ENCODE measurements around the gene HBG1.
"Not testable (repeated sequence)": the region's sequence is repeated elsewhere in the genome, so short reads cannot be mapped to it uniquely, and the experiment has no call there.

HBG1 gene

DNA sequence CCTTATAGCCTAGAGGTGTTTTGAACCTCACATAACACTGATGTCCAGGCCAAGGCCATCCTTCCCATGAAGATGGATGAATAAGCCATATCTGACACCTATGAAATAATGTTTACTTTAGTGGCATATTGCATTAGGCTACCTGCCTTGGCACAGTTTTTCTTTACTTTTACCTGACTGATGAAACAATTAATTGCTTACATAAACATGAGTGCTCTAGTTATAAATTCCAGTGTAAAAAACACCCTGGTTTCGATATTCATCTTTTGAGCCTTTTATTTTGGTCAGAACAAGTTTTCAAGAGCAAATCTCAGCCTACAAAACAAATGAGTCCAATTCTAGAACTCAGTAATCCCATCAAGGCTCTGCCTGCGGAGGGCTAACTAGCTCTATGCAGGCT is 27.0 kb upstream of the HBG1 start:
- DNase-seq = no peak

DNA sequence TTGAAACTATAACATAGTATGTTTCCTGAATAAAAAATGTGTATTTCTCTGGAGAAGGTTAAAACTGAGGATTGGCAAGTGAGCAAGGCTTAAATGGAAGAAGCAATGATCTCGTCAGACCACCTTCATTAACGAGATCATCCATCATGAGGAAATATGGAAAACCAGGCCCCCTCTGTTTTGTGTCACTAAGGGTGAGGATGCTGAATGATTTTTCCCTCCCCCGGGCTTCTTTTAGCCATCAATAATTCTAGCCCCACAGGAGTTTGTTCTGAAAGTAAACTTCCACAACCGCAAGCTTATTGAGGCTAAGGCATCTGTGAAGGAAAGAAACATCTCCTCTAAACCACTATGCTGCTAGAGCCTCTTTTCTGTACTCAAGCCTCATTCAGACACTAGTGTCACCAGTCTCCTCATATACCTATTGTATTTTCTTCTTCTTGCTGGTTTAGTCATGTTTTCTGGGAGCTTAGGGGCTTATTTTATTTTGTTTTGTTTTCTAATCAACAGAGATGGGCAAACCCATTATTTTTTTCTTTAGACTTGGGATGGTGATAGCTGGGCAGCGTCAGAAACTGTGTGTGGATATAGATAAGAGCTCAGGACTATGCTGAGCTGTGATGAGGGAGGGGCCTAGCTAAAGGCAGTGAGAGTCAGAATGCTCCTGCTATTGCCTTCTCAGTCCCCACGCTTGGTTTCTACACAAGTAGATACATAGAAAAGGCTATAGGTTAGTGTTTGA is 25.9 kb upstream of the HBG1 start:
- no peak for DNase-seq

DNA sequence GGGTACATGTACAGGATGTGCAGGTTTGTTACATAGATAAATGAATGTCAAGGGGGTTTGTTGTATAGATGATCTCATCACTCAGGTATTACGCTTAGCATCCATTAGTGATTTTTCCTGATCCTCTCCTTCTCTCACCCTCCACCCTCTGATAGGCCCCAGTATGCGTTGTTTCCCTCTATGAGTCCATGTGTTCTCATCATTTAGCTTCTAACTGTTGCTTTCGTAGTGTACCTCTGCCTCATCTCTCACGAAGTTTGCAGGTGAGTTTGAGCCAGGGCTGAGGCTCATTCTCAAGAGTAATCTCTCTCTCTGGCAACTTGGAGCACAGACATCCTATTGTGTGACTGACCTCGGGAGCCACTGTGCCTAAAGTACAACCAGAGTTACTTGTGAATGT is 24.7 kb upstream of the HBG1 start:
- DNase-seq = no peak

DNA sequence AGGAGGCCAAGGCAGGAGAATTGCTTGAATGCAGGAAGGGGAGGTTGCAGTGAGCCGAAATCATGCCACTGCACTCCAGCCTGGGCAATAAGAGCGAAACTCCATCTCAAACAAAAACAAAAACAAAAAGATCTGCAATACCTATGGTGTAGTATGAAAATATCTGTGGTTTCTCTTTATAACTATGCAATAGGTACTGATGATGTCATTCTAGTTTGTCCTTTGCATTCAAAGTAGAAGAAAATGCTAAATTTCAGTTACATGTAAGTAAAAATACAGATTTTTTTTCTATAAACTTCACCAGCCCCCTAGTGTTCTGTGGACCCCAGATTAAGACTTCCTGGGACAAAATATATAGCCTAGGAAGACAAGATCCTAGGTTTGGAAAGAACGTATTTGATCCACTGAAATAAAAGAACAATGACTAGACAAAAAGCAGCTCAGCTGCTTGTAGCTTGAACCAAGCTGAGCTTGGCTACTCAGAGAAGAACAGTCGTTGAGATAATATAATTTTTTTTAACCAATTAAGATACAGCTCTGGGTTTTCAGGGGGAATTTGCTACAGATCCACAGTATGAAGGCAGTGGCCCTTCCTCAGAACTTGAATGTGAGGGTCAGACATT is 22.8 kb upstream of the HBG1 start:
- DNase-seq = no peak

DNA sequence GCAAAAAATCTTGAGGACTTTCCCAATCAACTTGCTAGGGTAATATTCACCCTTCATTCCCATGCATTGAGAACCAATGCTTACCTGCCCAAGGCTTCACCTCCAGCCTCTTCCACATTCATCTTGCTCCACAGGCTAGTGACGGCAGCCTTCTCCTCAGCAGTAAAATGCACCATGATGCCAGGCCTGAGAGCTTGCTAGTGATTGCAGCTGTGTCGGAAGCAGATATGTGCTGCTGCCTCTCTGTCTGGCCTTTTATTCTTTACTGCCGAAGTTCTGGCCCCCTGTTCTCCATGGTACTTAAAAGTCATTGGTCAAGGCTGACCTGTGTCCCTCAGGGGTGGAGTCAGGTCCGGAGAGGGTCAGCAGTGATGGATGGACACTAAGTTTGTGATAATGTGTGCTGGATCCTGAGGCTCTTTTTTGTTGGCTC is 20.1 kb upstream of the HBG1 start, which contains the start of gene HBE1:
HBE1 (minus strand) TSS at position 231 of the 433 bp plus-strand sequence; CDS start at position 176, 55 bp downstream.
- DNase-seq = no peak

DNA sequence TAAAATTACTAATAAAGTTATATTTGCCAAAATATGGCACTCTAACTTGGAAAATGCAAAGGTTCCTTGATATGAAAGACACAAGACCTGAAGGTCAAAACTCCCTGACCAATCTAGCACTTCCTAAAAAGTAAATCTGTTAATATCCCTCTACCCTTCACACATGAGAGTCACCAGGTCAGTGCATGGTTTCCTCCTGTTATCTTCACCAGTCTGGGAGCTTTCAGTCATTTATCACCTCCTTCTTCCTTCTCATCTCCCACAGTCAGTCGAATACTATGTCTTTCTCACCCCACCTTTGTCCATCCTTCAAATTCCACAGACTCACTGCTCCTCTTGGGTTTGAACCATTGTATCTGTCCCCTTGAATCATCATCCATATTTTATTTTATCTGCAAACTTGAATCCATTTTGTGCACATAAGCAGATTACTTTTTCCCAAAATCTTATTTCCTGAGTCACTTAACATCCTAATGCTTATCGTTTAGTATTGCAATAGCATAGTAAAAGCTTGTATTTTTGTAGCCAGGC is 17.4 kb upstream of the HBG1 start:
- DNase-seq = no peak

DNA sequence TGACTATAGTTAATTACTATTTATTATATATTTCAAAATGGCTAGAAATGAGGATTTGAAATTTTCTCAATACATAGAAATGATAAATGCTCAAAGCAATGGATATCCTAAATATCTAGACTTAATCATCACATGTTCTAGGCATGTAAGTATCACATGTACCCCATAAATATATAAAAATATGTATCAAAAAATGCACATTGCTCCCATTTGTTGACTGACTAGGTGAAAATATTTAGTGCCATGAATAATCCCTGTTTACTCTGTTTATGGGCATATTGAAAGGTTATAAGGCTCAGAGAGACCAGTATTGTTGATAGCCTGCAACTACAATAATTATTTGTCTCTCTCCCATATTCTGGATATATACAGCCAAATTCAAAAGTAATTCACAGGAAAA is 17.0 kb upstream of the HBG1 start:
- no peak for DNase-seq

DNA sequence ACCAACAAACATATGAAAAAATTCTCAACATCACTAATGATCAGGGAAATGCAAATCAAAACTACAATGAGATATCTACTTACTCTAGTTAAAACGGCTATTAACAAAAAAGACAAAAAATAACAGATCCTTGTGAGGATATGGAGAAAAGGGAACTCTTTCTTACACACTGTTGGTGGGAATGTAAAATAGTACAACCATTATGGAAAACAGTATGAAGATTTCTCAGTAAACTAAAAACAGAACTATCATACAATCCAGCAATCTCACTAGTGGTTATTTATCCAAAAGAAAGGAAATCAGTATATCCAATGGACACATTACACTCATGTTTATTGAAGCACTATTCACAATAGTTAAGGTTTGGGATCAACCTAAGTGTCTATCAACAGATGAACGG is 16.2 kb upstream of the HBG1 start:
- DNase-seq = no peak

DNA sequence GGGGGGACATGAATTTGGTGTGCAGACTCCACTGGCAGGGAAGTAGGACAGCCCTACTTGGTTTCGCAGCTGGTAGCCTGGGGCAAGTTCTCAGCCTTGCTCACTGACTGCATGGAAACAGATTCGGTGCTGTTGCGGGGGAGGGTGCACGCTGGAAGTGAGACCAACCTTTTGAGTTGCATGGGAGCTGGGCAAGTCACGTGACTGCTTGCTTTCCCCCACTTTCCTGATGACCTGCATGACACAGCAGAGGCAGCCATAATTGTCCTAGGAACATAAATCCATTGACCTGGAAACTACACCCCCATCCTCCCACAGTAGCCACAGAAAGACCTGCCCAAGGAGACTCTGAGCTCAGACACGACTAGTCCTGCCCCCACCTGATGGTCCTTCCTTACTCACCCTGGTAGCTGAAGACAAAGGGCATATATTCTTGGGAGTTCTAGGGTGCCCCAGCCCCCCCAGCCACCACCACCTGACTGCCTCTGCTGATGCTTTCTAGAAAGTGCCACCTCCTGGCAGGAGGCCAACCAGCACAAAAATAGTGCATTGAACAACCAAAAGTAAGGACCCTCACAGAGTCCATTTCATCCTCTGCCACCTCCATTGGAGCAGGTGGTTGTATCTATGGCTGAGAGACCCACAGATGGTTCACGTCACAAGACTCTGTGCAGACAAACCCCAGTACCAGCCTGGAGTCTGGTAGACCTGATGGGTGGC is 9.0 kb upstream of the HBG1 start:
- no peak for DNase-seq

DNA sequence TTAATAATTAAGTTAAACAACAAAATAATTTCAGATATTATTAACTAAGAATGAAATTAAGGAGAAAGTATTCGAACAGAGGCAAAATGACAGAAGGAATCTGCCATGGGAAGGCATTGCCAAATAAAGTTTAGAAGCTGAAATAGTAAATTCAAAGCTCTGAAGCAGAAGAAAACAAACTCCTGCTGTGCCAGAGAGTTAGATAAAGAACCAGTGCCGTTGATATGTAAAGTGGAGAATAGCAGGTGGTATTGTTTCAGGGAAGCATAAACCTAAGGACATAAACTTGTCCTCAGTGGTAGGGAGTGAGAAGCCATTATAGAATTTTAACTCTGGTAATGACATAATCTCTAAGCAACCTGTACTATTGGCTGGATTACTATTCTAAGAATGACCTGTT is 7.6 kb upstream of the HBG1 start:
- DNase-seq = no peak

DNA sequence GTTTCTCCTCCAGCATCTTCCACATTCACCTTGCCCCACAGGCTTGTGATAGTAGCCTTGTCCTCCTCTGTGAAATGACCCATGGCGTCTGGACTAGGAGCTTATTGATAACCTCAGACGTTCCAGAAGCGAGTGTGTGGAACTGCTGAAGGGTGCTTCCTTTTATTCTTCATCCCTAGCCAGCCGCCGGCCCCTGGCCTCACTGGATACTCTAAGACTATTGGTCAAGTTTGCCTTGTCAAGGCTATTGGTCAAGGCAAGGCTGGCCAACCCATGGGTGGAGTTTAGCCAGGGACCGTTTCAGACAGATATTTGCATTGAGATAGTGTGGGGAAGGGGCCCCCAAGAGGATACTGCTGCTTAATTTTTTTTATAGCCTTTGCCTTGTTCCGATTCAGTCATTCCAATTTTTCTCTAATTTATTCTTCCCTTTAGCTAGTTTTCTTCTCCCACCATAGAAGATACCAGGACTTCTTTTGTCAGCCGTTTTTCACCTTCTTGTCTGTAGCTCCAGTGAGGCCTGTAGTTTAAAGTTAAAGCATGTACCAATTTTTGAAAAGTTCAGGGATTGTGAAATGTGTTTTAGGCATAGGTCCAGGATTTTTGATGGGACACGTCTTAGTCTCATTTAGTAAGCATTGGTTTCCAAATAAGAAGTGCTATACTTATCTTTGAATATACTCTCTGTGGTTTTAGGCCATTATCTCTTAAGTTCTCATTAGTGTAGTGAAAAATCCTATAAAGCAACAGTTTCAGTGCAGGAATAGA is 5.2 kb upstream of the HBG1 start, which contains the start of gene HBG2:
HBG2 (minus strand) TSS at position 136 of the 768 bp plus-strand sequence; CDS start at position 83, 53 bp downstream.
- DNase-seq = not testable (repeated sequence)

DNA sequence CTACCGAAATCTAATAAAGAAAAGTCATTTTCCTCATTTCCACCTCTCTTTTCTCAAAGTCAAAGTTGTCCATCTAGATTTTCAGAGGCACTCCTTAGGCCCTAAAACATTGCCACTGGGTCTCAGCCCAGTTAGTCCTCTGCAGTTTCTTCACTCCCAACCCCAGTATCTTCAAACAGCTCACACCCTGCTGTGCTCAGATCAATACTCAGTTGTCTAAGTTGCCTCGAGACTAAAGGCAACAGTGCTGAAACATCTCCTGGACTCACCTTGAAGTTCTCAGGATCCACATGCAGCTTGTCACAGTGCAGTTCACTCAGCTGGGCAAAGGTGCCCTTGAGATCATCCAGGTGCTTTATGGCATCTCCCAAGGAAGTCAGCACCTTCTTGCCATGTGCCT is 4.4 kb upstream of the HBG1 start:
- not testable (repeated sequence) for DNase-seq

DNA sequence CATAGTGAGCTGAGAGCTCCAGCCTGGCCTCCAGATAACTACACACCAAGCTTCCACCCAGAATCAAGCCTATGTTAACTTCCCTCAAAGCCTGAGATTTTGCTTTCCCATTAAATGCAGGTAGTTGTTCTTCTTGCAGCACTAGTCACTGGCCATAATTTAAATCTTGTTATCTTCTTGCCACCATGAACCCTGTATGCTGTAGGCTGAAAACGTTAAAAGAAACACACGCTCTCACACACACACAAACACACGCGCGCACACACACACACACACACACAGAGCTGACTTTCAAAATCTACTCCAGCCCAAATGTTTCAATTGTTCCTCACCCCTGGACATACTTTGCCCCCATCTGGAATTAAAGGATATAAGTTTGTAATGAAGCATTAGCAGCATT is 3.8 kb upstream of the HBG1 start:
- not testable (repeated sequence) for DNase-seq

DNA sequence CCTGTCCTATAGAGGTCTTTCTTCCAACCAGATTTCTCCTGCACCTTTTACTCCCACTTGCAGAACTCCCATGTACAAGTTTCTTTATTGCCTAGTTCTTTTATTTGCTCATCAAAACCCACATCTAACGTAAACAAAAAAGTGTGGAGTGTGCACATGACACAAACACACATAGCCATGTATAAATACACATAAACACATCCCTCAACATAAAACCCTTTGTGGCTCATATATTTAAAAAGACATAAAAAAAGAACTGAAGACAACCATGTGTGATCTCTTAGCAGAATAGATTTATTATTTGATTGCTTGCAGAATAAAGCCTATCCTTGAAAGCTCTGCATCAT is 3.2 kb upstream of the HBG1 start:
- no peak for DNase-seq

DNA sequence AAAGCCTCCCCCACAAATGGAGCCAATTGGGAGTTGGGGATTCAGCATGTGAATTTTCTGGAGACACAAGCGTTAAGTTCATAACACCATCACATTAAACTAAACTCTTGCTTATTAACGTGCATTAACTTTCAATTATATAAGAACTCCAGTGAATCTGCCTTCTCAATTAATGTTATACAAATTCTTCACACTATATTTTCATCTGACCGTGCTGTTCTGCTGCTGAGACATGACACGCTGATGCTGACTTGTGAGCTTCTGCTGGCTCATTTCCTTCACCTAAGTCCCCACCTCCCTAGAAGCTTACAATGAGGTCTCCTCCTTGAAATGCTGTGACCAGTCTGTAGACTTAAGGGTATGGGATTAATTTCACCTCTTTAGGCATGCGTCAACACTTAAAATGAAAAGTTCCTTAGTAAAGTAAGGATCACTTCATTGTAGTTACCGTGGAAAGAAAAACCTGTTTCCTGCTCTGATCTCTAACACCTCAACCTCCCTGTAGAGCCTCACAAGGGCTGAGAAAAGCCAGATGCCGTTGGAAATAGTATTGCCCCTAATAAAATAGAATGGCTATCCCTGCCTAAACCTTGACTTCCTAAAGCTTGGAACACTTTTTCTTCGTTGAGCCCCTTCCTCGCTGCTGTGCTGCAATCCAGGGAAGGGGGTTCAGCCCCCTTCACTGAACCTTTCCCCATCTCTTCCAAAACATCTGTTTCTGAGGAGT is 2.7 kb upstream of the HBG1 start:
- DNase-seq = no peak

DNA sequence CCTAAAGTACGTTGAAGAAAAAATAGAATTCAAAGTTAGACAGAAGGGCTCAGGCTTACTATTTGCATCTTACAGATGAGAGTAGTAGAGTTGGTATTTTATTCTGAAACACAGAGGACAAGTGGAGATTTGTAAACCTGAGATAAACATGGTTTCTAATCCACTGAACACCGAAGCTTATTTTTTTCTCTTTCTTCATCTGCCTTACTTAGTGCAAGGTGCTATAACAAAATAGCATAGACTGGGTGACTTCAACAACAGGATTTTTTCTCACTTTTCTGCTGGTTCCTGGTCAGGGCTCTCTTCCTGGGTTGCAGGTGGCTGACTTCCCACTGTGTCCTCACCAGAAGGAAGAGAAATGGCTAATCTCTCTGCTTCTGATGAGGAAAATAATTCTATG is 2.1 kb upstream of the HBG1 start:
- no peak for DNase-seq

DNA sequence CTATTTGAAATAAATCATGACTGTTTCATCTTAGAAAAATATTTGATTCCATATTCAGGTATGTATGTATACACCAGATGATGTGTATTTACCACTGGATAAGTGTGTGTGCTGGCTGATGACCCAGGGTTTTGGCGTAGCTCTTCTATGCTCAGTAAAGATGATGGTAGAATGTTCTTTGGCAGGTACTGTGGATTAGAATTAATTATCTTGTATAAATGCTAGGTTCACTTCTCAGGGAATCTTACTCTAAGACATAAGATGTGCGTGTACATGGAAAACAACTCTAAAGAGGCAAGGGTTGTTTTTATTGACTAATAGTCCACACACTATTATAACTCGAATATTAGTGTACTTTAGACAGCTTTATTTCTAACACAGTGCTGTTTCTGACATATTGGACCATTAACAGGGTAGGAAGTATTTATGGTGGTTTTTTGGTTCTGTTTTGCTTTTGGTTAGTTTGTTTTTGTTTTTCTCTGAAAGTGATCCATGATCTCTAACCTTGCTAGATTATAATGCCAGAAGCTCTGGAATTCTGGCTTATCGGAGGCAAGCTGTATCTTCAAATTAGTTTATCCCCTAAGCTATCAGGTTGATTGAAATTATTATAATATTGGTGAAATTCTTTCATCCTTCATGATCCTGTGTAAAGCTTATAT is 1.0 kb upstream of the HBG1 start:
- DNase-seq = no peak

DNA sequence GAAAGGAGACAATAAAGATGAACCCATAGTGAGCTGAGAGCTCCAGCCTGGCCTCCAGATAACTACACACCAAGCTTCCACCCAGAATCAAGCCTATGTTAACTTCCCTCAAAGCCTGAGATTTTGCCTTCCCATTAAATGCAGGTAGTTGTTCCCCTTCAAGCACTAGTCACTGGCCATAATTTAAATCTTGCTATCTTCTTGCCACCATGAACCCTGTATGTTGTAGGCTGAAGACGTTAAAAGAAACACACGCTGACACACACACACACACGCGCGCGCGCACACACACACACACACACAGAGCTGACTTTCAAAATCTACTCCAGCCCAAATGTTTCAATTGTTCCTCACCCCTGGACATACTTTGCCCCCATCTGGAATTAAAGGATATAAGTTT is 1.2 kb downstream of the HBG1 start:
- not testable (repeated sequence) for DNase-seq

DNA sequence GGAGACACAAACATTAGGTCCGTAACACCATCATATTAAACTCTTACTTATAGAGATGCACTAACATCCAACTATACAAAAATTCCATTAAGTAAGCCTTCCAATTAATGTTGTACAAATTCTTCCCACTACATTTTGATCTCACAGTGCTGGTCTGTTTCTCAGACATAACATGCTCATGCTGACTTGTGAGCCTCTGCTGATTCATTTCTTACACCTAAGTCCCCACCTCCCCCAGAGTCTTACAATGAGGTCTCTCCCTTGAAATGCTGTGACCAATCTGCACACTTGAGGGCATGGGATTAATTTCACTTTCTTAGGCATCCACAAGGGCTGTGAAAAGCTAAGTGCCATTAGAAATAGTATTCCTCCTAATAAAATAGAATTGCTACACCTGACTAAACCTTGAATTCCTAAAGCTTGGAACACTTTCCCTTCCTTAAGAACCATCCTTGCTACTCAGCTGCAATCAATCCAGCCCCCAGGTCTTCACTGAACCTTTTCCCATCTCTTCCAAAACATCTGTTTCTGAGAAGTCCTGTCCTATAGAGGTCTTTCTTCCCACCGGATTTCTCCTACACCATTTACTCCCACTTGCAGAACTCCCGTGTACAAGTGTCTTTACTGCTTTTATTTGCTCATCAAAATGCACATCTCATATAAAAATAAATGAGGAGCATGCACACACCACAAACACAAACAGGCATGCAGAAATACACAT is 2.0 kb downstream of the HBG1 start:
- no peak for DNase-seq

DNA sequence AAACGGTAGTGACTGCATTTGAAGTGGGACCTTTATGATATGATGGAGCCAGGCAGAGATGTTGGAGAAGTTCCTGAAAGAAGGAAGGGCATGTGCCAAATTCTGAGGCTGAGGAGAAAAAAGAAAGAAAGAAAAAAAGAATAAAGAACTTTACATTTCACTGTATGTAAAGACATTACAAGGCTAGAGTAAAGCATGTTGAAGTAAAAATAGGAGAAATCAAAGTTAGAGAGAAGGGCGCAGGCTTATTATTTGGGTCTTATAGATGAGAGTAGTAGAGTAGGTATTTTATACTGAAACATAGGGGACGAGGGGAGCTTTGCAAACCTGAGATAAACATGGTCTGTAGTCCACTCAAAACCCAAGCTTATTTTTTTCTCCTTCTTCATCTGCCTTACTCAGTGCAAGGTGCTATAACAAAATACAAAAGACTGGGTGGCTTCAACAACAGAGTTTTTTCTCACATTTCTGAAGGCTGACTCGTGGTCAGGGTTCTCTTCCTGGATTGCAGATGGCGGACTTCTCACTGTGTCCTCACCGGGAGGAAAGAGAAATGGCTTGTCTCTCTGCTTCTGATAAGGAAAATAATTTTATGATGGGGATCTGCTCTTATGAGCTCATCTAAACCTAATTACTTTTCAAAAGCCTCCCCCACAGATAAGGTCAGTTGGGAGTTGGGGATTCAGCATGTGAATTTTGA is 2.7 kb downstream of the HBG1 start:
- DNase-seq = no peak

Measured in stimulated activated CD4-positive, alpha-beta T cell treated with anti-CD3 and anti-CD28 coated beads, Interleukin-1b, Interleukin-23, amount 100 ng/mL, for 48 hours (primary cell).